Central memory CD4-positive, alpha-beta T cell (primary cell): Measurements from ENCODE around the gene KIF6.

Experiments
- DNase-seq: peaks from one replicate; pipeline ENCODE4 v3.0.0; 2022

Gene KIF6

DNA sequence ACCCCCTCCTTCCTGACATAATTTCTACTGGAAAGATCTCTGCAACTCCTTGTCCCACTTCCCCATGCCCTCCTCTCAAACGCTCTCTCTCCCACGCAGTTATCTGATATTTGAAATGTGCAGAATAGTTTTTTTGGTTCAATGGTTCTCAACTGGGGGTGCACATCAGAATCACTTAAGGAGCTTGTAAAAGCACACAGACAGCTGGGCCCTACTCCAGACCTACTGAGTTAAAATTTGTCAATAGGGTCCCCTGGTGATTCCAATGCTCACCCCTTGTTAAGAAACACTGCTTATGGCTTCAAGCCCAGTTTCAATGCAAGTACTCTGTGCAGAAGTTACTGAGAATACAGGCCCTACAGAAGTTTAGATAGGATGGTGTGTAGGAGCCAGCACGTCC lies 357.5 kb downstream of the KIF6 start:
- DNase-seq: no peak

DNA sequence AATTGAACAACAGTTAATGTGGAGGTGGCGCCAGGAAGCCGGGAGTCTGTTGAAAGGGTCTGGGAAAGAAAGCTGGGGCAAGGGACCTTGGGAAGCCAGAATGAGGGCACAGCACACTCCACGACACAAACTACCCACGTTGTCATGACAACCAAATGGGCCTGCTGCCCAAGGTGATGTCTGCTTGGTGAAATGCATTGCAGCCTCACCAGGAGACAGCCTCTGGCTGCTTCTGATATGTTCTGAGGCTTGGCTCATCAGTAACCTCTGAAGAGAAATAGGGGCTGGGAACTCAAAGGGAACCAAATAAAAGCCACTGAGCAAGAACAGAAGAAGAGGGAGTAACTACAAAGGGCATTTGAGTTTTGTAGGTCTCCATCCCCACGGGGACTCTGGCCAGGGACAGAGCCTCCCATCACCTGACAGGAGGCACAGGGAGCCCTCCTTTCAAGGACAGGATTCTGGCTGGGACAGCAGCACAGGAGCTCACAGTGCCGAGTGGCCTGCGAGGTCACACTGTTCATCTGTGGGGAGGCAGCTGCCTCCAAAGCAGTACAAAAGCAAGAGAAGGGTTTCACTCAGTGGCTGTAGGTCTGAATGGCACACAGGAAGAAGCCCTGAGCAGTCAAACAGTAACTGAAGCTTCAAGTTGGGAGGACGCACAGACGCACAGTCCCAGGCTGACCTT lies 358.1 kb downstream of the KIF6 start:
- DNase-seq: no peak

GRCh38 chr6:39365281-39366074 lies 359.7 kb downstream of the KIF6 start:
- DNase-seq: no peak

DNA sequence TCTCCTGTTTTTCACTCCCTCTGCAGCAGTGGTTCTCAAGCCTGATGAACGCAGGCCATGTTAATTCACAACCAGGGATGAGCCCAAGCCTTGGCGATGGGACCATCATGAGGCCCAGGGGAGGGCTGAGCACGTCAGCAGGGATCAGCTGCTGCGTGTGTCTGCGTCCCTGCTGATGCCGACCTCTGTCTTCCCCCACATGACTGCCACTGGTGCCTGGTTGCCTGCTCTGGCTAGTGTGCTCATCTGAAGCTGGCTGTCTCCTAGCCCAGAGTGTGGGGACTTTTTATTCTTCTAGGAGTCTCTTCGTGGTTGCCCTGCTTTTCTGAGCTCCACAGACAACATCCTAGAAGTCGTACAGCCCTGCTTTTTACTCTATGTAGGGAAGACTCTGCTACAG lies 361.9 kb downstream of the KIF6 start:
- DNase-seq: no peak

GRCh38 chr6:39362487-39362865 lies 362.7 kb downstream of the KIF6 start:
- no peak for DNase-seq

DNA sequence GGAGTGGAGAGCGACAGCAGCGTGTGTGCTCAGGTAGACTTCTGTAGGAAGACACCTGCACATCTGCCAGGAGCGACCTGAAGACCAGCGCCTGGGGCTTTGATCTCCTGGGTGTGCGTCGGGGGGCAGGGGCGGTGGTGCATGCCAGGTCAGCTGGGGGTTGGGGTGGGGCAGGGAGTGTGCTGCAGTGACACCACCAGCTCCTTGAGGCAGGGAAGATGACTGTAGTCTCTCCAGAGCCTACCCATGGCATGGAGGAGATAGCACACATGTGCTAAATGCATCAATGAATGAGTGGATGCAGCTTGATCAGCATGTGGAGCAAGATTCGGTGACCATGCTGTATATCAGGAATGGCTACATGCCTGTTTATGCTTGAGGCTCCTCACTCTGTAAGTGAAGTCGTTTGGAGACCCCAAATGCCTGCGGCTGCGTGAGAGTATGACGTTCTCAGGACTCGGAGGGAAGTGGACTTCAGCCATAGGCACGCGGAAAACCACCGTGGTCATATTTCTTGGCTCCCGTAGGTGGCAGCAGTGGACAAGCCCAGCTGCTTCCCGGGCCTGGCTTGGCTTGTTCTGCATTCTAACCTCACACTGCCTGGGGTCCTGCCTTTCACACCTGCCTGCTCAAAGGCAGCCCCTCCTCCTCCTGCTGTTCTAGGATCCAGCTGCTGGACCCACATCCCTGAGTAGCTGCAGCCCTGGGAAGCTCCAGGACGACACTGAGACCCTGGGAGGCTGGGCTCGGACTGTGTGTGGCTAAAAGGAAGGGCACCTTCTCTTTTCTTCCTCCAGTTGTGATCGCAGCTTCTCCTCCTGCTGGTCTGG lies 363.3 kb downstream of the KIF6 start:
- DNase-seq: no peak

DNA sequence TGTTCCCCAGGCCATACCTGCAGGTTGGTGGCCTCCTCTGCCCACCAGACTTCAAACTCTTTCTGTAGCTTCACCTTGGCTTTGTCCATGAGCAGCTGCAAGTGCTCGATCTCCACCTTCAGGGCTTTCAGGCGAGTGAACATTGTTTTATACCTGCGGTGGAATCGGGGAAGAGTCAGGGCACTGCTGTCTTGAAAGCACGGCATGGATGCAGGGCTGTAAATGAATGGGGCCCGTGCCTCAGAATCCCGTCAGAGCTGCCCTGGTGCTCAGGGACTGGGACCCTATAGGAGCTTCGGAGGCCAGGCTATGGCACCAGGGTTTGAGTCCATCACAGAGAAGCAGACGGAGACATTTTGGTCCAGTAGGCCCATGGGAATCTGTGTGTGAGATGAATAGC lies 364.8 kb downstream of the KIF6 start:
- DNase-seq: no peak

GRCh38 chr6:39357998-39358686 lies 367.1 kb downstream of the KIF6 start:
- no peak for DNase-seq

DNA sequence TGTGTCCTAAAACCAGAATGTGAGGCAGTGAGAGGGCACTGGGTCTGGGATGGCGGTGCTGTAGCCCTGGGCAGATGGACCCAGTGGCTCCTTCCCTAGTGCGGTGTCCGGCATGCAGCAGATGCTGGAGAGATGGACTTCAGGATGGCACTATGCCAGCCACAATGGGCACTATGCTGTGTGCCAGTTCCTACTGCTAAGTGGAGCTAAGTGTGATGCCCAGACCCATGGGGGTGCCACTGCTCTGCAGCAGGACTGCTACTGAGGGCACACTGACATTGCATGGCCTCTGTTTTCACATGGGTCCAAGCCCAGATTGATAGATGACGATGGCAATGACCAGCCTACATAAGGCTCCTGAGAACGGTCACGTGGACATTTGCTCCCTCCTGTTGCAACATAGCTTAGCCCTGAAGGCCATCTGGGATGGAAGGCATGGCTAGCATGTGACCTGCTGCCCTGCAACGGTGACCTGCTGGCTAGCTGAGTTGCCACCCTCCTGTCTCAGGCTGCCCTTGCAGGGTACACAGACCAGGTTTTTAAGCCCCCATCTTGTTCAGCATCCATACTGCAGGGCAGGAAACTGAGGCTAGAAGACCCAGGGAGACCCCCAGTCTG lies 371.4 kb downstream of the KIF6 start:
- no peak for DNase-seq

GRCh38 chr6:39350723-39351505 lies 374.3 kb downstream of the KIF6 start:
- no peak for DNase-seq

DNA sequence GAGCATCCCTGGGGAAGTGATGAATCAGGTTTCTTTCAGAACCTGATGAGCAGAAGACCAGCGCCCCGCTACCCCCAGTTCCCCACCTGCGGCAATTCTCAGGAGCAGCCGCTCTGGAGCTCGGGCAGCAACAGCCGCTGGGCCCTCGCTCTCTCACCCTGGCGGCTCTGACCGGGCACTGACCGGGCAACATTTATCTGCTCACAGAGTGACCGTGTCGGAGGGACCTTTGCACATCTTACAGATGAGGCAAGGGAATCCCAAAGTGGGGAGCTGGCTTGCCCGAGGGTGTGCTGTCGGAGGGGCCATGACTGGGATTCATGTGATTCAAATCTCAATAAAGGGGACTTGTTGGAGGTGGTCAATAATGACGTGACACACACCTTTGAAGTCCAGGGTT lies 376.5 kb downstream of the KIF6 start:
- DNase-seq: no peak

DNA sequence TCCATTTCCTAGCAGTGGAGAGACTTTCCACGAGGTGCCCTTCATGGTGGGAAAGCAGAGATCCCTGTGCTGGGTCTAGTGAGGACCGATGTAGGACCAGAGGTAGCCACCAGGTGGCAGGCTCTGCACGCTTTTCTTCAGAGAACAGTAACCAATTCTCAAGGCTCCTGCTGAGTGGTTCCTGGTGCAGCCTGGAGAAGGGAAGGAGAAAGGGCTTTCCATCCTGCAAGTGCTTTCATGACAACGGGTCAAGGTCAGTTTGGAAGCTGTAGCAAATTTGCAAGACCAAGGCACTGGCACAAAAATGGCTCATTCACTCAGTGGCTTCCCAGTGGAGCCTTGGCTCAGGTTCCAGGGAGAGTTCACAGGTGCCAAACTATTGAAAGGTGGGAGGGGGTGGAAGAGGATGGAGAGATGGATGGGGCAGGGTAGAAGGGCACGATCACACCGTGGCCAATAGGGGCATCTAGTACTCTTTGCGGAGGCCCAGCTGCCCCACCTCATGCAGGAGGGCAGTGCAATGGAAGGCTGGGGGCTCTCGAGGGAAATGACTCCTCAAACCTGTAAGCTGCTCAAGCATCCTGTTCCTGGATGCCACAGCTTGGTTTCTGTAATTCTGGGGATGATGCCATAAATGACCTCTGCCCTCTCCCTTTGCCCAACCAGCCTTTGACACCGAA lies 377.2 kb downstream of the KIF6 start:
- peak; percentile 13 for DNase-seq

DNA sequence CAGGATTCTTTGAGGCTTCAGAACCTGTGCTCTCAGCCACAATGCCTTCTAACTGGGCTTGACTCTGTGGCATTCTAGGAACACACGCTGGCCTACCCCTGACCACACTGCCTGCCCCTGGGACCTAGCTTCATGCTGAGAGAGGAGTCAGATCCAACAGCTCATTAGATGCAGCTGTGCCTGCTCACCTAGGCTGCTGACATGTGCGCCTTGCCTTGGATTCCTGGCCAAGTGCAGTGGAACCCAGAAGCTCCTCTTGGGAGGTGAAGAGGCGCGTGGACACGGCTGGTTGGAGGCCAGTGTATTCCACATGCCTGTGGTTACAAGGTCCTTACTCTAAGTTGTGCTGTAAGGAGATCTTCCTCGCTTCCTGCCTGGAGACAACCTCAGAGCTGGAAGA lies 378.0 kb downstream of the KIF6 start:
- no peak for DNase-seq

- no peak for DNase-seq
These were observed 380.4 kb downstream of the KIF6 start for GRCh38 chr6:39344821-39345280.

DNA sequence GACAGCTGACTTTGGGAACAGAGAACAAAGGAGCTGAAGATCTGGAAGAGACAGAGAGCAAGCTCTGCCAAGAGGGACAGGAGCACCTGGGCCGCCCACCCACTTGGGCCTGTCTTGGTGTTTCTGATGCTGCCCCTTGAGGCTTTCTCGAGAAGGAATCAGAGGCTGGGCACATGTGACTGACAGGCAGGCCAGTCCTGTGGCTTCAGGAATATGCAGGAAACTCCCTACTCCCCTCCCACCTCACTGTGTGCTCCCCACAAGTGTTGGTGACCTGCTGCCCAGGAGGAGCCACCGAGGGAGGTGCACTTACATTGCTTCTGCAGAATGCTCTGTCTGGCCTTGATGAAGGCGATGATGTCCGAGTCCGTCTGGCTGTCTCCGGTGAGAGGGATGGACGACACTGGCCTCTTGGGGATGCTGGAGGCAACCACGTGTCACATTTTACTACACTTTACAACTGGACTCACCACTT lies 381.8 kb downstream of the KIF6 start:
- DNase-seq: no peak

DNA sequence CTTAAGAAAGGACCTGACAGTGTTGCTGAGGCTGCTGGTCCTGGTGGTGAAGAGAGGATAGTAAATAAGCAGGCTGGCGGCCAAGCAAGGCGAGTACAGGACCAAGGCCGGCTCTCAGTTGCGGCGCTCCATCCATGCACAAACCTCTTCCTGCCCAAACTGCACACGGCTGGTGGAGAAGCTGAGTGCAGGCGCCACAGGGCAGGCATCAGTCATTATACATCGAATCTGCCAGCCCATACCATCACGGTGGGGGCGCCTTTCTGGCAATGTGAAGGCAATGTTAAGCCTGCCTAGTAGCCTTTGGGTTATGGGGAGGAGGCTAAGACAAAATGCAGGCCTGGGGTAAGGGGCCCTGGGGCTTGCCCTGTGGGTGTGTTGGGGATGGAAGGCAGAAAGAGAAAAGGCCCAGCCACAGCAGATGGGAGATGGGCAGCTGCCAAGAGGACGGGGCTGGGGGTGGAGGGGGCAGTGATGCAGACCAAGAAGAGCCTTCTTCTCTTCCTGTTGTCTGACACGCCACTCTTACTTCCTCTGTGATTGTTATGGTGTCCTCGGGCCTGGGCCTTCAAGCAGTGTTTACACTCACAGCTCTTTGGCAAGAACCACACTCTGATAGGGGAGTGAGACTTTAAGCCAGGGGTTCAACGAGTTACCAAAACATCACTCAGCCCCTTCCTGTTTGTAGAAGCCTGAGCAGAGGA lies 382.4 kb downstream of the KIF6 start:
- no peak for DNase-seq

DNA sequence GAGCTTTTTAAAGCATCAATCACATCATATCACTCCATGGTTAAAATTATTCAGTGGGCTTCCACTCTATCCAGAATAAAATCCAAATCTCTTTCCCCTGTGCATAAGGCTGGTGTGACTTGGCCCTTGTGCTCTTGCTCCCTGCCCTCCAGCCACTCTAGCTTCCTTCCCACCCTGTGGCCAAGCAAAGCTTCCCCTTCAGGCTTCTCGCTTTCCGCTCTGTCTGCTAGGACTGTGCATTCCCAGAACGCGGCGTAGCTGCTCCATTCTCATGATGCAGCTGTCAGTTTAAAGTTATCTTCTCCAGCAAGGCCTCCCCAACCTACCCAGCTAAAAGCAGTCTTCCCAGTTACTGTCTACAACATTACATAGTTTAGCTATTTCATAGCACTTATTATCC lies 383.3 kb downstream of the KIF6 start:
- no peak for DNase-seq

DNA sequence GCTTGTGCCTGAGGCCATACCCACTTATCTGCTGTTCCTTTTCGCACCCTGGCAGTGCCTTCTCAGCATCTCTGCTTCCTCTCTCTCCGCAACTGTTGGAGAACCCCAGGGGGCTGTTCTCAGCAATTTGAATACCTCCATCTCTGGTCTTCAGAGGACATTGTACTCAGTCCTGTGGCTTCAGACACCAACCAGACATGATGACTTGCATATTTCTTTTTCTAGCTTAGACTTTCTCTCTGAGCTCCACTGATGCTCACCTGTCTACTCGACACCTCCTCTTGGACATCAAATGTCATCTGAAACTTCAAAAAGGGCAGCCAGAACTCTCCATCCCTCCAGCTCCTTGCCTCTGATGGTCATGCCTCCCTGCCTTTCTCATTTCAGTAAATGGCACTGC lies 383.9 kb downstream of the KIF6 start:
- DNase-seq: no peak

DNA sequence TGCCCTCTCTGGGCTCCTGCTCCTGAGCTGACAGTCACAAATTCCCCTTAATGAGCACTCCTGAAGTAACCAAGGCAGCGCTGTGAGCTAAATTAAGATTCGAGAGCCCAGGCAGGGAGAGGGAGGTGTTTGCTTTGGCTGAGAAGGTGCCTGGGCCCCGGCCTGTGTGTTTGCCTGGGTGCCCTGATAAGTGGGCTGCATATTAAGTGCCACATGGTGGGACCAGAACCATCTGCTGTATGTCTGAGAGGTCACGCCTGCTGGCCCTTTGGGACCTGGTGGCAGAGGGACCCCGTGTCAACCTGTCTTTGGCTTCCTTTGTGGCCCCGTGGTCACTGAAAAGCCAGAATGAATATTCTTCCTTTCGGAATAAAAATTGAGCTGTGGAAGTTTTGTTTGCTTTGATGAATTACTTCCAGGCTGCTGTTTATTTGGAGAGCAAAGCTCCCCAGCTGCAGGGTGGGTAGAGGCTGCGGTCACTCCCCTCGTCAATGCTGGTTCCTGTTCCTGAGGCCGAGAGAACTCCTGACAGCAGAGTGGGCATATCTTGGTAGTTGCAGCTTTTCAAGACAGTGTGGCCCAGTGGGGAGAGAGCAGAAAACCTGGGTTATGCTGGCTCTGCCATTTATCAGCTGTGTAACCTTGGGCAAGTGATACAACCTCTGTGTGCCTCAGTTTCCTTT lies 385.2 kb downstream of the KIF6 start:
- no peak for DNase-seq
